Endothelial cell (in vitro differentiated cells): ENCODE measurements around the gene LRRC32. TPM values are rescaled to one million over a fixed set of nuclear protein-coding genes. Genes with fewer than 3 reads are reported as not detected.
A peak's percentile ranks its signal among the peaks of the same experiment; 100 is the strongest.

Source experiments
- DNase-seq: peaks from one replicate; pipeline ENCODE4 v3.0.0; 2021; ENCODE audit warnings: low spot score
- H3K27ac Mint-ChIP-seq: one replicate; pipeline ENCODE4 v1.8.0; 2021; ENCODE audit warnings: mixed read lengths, inconsistent platforms; ENCODE audit not compliant: unreplicated experiment
- H3K27me3 Mint-ChIP-seq: one replicate; pipeline ENCODE4 v1.8.0; 2021; ENCODE audit warnings: mild to moderate bottlenecking, moderate library complexity, mixed read lengths, inconsistent platforms; ENCODE audit not compliant: unreplicated experiment
- H3K36me3 Mint-ChIP-seq: one replicate; pipeline ENCODE4 v1.8.0; 2021; ENCODE audit warnings: mild to moderate bottlenecking, low read depth, mixed read lengths, inconsistent platforms; ENCODE audit not compliant: unreplicated experiment
- H3K4me1 Mint-ChIP-seq: one replicate; pipeline ENCODE4 v1.8.0; 2021; ENCODE audit warnings: mild to moderate bottlenecking, mixed read lengths, inconsistent platforms; ENCODE audit not compliant: unreplicated experiment
- H3K4me3 Mint-ChIP-seq: one replicate; pipeline ENCODE4 v1.8.0; 2021; ENCODE audit warnings: mild to moderate bottlenecking, mixed read lengths, inconsistent platforms; ENCODE audit not compliant: unreplicated experiment
- H3K9me3 Mint-ChIP-seq: one replicate; pipeline ENCODE4 v1.8.0; 2021; ENCODE audit warnings: mixed read lengths, inconsistent platforms; ENCODE audit not compliant: unreplicated experiment
- CTCF ChIP-seq: fragments of 200-600 bp; sonication (generic); IDR thresholded peaks from one replicate; pipeline ENCODE4 v1.5.0; 2021; ENCODE audit warnings: antibody characterized with exemption; ENCODE audit not compliant: unreplicated experiment
- total RNA-seq: library from RNA; stranded (reverse); fragmentation: NEBNext Ultra II Directional; extraction: Animal tissue kit (Norgen Biotek cat#: 25700); gene quantifications from one replicate; pipeline ENCODE4 v1.2.1, GENCODE V29; 2021; ENCODE audit not compliant: unreplicated experiment

The LRRC32 gene
- total RNA-seq, 1 donor from 2014 or later: 22.0 TPM

DNA sequence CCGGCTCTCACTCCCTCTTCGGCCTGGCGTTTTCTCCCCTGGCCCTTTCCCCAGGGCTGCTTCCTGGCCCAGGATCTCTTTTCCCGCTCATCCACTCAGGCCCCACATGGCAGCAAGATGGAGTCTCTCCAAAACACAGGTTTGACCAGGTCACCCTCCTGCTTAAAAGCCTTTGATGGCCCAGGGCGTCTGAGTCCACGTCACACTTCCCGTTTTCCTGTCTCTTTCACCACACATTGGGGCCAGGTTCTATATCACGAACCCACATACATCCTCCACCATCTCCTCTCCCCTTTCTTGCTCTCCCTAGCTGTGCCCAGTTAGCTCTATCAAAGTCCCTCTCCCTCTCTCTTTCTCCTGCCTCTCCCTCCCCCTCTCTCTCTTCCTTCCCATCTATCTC lies 7.8 kb upstream of the LRRC32 start:
- no peak for DNase-seq
- peaks cover 18% of the 10 kb centered on the region for H3K27me3 Mint-ChIP-seq
- H3K4me1 Mint-ChIP-seq: peaks cover 7% of the 10 kb centered on the region
- no peaks in the 10 kb centered on the region for H3K36me3 Mint-ChIP-seq
- no peak overlapping the region for H3K4me3 Mint-ChIP-seq
- no peak for TF ChIP-seq CTCF
- H3K9me3 Mint-ChIP-seq: no peaks in the 10 kb centered on the region
- H3K27ac Mint-ChIP-seq: peak overlapping the region; percentile 3

GRCh38 chr11:76677458-76677765 lies 6.9 kb upstream of the LRRC32 start:
- Mint-ChIP-seq H3K36me3 (no peaks in the 10 kb centered on the region), H3K9me3 (no peaks in the 10 kb centered on the region), H3K4me1 (peaks cover 11% of the 10 kb centered on the region), H3K27ac (no peak overlapping the region), H3K4me3 (no peak overlapping the region), H3K27me3 (peaks cover 17% of the 10 kb centered on the region)
- no peak for DNase-seq
- no peak for TF ChIP-seq CTCF

GRCh38 chr11:76676636-76677457 lies 6.3 kb upstream of the LRRC32 start:
- Mint-ChIP-seq H3K4me1 (peaks cover 11% of the 10 kb centered on the region), H3K27me3 (peaks cover 14% of the 10 kb centered on the region), H3K9me3 (no peaks in the 10 kb centered on the region), H3K27ac (no peak overlapping the region), H3K4me3 (no peak overlapping the region), H3K36me3 (no peaks in the 10 kb centered on the region)
- no peak for TF ChIP-seq CTCF
- no peak for DNase-seq

DNA sequence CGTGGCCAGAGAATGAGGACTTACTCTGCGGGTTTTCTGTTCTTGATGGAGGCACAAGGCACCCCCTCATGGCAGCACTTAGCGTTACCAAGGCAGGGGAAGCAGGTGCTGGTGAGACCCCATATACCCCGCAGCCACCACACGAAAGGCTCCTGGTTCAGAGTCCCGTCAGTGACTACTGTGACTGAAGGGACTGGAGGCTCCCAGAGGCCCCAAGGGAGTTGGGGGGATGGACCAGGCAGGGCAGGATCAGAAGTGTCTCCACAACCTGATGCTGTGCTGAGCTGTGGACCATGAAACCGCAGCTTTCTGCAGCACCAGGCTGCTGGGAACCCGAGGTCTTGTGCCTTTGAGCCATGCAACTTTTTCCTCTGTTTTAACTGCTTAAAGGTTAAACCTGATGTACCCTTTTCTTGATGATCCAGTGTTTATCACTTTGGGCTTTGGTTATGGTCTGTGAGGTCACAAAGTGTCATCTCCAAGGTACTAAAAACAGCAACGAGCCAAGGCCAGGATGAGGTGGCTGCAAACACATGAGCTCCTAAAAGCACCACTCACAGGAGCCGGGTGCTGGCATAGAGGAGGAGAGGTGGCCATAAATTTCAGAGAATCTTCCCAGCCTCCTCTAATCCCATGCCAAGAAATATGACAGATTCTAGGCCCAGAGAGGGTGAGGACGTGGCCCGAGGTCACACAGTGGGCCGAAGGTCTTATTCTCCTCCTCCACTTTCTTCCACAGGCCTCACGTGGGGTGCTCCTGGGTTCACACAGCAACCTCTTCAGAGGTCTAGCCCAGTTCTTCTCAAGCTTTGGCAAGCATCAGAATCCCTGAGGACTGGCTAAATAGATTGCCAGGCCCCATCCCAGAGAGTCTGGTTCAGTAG lies 4.2 kb upstream of the LRRC32 start:
- no peak for DNase-seq
- H3K9me3 Mint-ChIP-seq: no peaks in the 10 kb centered on the region
- peaks cover 20% of the 10 kb centered on the region for H3K27me3 Mint-ChIP-seq

More for the DNA sequence above, 4.2 kb upstream of the LRRC32 start:
- no peak for TF ChIP-seq CTCF
- no peak overlapping the region for H3K4me3 Mint-ChIP-seq
- H3K27ac Mint-ChIP-seq: no peak overlapping the region
- no peaks in the 10 kb centered on the region for H3K36me3 Mint-ChIP-seq
- peaks cover 23% of the 10 kb centered on the region for H3K4me1 Mint-ChIP-seq
